OCI-LY3 (cell line): ENCODE data around the gene TMEM147.

Experiments
- H2AFZ ChIP-seq: fragments of 200-600, 300-600 bp; shearing (Covaris generic); 2 replicates; pipeline ENCODE4 v1.6.0; 2014; ENCODE audit warnings: antibody characterized with exemption, low read depth, low read length
- H3K27ac ChIP-seq: fragments of 200-600, 300-600 bp; sonication (generic); 2 replicates; pipeline ENCODE4 v1.5.1; 2014; ENCODE audit warnings: mild to moderate bottlenecking, low read length, moderate library complexity, mixed read lengths
- H3K27me3 ChIP-seq: fragments of 200-600, 300-600 bp; sonication (generic); 2 replicates; pipeline ENCODE4 v1.6.1; 2014; ENCODE audit warnings: low read depth, low read length, mixed read lengths
- H3K36me3 ChIP-seq: fragments of 200-600, 300-600 bp; sonication (generic); replicated peaks from 2 replicates; pipeline ENCODE3; 2014; ENCODE audit warnings: low read depth, low read length, mixed read lengths
- H3K4me1 ChIP-seq: fragments of 300-600, 200-600 bp; sonication (generic); 2 replicates; pipeline ENCODE4 v1.6.1; 2014; ENCODE audit warnings: low read length, mixed read lengths
- H3K4me2 ChIP-seq: fragments of 200-600, 300-600 bp; sonication (generic); 2 replicates; pipeline ENCODE4 v1.6.1; 2014; ENCODE audit warnings: low read length, mixed read lengths
- H3K4me3 ChIP-seq: fragments of 300-600, 200-600 bp; sonication (generic); 2 replicates; pipeline ENCODE4 v1.5.1; 2014; ENCODE audit warnings: antibody characterized with exemption, mild to moderate bottlenecking, low read length, moderate library complexity
- H3K79me2 ChIP-seq: fragments of 300-600, 200-600 bp; shearing (Covaris generic); 2 replicates; pipeline ENCODE4 v1.6.1; 2014; ENCODE audit warnings: mild to moderate bottlenecking, low read length, mixed read lengths
- H3K9ac ChIP-seq: fragments of 300-600, 200-600 bp; shearing (Covaris generic); 2 replicates; pipeline ENCODE4 v1.6.0; 2014; ENCODE audit warnings: mild to moderate bottlenecking, low read length, moderate library complexity
- H3K9me3 ChIP-seq: fragments of 200-600, 300-600 bp; shearing (Covaris generic); 2 replicates; pipeline ENCODE4 v1.6.1; 2014; ENCODE audit warnings: low read length, mixed read lengths; ENCODE audit not compliant: insufficient read depth
- H4K20me1 ChIP-seq: fragments of 200-600, 300-600 bp; sonication (generic); 2 replicates; pipeline ENCODE4 v1.6.1; 2016; ENCODE audit warnings: low read length, mixed read lengths; ENCODE audit not compliant: insufficient read depth
- CTCF ChIP-seq: fragments of 200-600, 300-600 bp; sonication (generic); IDR thresholded peaks from 2 replicates; pipeline ENCODE4 v1.5.1; 2014; ENCODE audit warnings: antibody characterized with exemption, low read length, low read depth
- EZH2phosphoT487 ChIP-seq: fragments of 200-600 bp; shearing (Covaris generic); IDR thresholded peaks from 2 replicates; pipeline ENCODE4 v1.6.1; 2018; ENCODE audit warnings: antibody characterized with exemption, mixed run types, low read depth

Gene TMEM147

GRCh38 chr19:35500611-35501010, 44.8 kb upstream of the TMEM147 start:
- no peak overlapping the region for H3K27ac ChIP-seq
- no peak overlapping the region for H3K4me2 ChIP-seq
- no peaks in the 10 kb centered on the region for H4K20me1 ChIP-seq
- TF ChIP-seq CTCF: no peak
- no peak for TF ChIP-seq EZH2phosphoT487
- H2AFZ ChIP-seq: no peak overlapping the region
- peaks cover 62% of the 10 kb centered on the region for H3K27me3 ChIP-seq
- H3K4me1 ChIP-seq: no peaks in the 10 kb centered on the region
- no peaks in the 10 kb centered on the region for H3K79me2 ChIP-seq
- H3K9me3 ChIP-seq: no peaks in the 10 kb centered on the region
- no peak overlapping the region for H3K9ac ChIP-seq
- H3K36me3 ChIP-seq: no peaks in the 10 kb centered on the region
- no peak overlapping the region for H3K4me3 ChIP-seq

DNA sequence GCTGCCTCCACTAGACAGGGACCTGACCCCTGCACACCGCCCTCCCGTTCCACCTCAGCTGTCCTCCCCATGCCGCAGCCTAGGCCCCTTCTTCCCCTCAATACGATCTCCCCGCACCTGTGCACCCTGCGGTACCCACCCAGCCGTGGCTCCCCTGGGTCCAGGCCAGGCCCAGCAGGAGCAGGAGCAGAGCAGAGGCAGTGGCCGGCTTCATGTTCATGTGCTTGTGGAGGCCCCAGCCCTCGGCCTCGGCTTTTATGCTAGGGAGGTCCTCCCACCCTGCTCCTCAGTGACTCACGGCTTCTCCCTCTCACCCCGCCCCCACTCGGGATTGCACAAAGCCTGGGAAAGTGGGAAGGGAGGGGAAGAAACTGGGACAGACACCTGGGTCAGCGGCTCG, 43.7 kb upstream of the TMEM147 start:
- no peak overlapping the region for H2AFZ ChIP-seq
- no peak overlapping the region for H3K9ac ChIP-seq
- no peaks in the 10 kb centered on the region for H3K4me1 ChIP-seq

DNA sequence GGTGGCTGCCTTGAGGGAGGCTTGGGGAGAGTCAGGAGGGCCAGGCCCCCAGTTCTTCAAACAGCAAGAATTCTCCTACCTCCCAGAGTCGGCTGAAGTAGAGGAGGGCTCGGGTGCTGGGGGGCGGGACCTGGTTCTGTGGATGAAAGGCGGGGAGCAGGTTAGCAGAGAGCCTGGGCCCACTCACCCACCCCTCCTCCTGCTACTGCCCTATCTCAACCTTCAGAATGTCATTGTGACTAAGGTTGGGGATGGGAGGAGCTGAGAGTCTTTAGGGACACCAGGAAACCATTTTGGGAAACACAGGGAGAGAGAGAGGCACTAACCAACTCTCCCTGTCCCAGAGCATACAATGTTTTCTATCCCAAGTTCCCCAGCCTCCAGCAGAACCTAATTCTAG, 42.7 kb upstream of the TMEM147 start:
- Histone ChIP-seq H3K36me3 (no peaks in the 10 kb centered on the region), H3K9me3 (no peaks in the 10 kb centered on the region), H3K4me1 (no peaks in the 10 kb centered on the region), H4K20me1 (no peaks in the 10 kb centered on the region), H3K27ac (no peak overlapping the region), H3K27me3 (peaks cover 77% of the 10 kb centered on the region), H3K4me2 (no peak overlapping the region), H2AFZ (no peak overlapping the region), H3K4me3 (no peak overlapping the region), H3K79me2 (no peaks in the 10 kb centered on the region), H3K9ac (no peak overlapping the region)
- TF ChIP-seq CTCF (no peak), EZH2phosphoT487 (no peak)

More for the DNA sequence above, 43.7 kb upstream of the TMEM147 start:
- Histone ChIP-seq H3K4me2 (no peak overlapping the region), H4K20me1 (no peaks in the 10 kb centered on the region), H3K79me2 (no peaks in the 10 kb centered on the region), H3K27ac (no peak overlapping the region), H3K4me3 (no peak overlapping the region), H3K9me3 (no peaks in the 10 kb centered on the region), H3K36me3 (no peaks in the 10 kb centered on the region), H3K27me3 (peaks cover 68% of the 10 kb centered on the region)
- no peak for TF ChIP-seq EZH2phosphoT487
- TF ChIP-seq CTCF: no peak

DNA sequence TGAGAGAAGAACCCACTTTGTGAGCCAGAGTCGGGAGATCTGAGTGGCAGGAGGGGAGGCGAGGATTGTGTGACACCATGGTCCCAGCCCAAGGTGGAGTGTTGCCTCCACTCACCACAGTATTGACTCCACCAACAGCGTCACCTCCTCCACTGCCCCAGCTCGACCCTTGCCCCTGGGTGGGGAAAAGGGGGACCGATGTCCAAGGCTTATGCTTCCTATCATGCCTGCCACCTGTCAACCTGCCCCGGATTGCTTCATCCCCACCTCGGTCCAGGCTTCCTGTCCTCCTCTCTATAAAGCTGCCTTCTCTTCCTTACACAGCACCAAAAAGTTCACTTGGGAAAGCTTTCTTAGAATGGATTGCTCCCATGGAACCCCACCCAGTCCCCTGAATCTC, 39.4 kb upstream of the TMEM147 start:
- Histone ChIP-seq H3K9me3 (no peaks in the 10 kb centered on the region), H3K4me2 (no peak overlapping the region), H3K27me3 (peaks cover 72% of the 10 kb centered on the region), H3K4me1 (peaks cover 7% of the 10 kb centered on the region), H3K4me3 (no peak overlapping the region), H3K36me3 (no peaks in the 10 kb centered on the region), H3K79me2 (no peaks in the 10 kb centered on the region), H4K20me1 (no peaks in the 10 kb centered on the region), H3K9ac (no peak overlapping the region), H2AFZ (no peak overlapping the region), H3K27ac (no peak overlapping the region)
- no peak for TF ChIP-seq EZH2phosphoT487
- TF ChIP-seq CTCF: no peak
